Measurements from ENCODE around the gene CD300LD.

- no peak for TF ChIP-seq POLR2A (IDR thresholded peaks at IDR 0.05)
- TF ChIP-seq, protein P1, sequence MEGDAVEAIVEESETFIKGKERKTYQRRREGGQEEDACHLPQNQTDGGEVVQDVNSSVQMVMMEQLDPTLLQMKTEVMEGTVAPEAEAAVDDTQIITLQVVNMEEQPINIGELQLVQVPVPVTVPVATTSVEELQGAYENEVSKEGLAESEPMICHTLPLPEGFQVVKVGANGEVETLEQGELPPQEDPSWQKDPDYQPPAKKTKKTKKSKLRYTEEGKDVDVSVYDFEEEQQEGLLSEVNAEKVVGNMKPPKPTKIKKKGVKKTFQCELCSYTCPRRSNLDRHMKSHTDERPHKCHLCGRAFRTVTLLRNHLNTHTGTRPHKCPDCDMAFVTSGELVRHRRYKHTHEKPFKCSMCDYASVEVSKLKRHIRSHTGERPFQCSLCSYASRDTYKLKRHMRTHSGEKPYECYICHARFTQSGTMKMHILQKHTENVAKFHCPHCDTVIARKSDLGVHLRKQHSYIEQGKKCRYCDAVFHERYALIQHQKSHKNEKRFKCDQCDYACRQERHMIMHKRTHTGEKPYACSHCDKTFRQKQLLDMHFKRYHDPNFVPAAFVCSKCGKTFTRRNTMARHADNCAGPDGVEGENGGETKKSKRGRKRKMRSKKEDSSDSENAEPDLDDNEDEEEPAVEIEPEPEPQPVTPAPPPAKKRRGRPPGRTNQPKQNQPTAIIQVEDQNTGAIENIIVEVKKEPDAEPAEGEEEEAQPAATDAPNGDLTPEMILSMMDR (IDR thresholded peaks at IDR 0.05), result no peak
These were observed 60.8 kb downstream of the CD300LD start, which contains the start of gene CD300LB for GRCh38 chr17:74531231-74531761.
